GM23338 (cell line): Measurements from ENCODE around the gene ZBTB44.

Experiments
- CREB1 ChIP-seq: fragments of 250-450 bp; sonication (Bioruptor Pico); IDR thresholded peaks from 2 replicates; pipeline ENCODE4 v1.5.0; 2020; ENCODE audit warnings: low read depth, mild to moderate bottlenecking, moderate library complexity
- CTCF ChIP-seq, 2 experiments: fragments of 200-600 bp in 1 of 2; sonication (generic) in 1 of 2; conservative IDR thresholded peaks; 2 replicates each; pipeline versions ENCODE4 v1.5.1 to v1.6.1; 2016 to 2017; ENCODE audit warnings: antibody characterized with exemption in 2 of 2, low read depth in 2 of 2, mild to moderate bottlenecking in 2 of 2, moderate library complexity in 1 of 2
- EZH2 ChIP-seq: fragments of 200-600 bp; sonication (generic); IDR thresholded peaks from one replicate; pipeline ENCODE4 v1.8.0; 2017; ENCODE audit warnings: antibody characterized with exemption, mild to moderate bottlenecking, low read depth; ENCODE audit not compliant: unreplicated experiment
- EZH2phosphoT487 ChIP-seq: fragments of 200-600 bp; sonication (generic); IDR thresholded peaks from one replicate; pipeline ENCODE4 v1.8.1; 2018; ENCODE audit warnings: antibody characterized with exemption; ENCODE audit not compliant: unreplicated experiment
- POLR2AphosphoS5 ChIP-seq: IDR thresholded peaks from 2 replicates; pipeline ENCODE4 v1.6.1; 2016; ENCODE audit warnings: antibody characterized with exemption, low read depth
- REST ChIP-seq: IDR thresholded peaks from one replicate; pipeline ENCODE4 v1.6.1; 2018; ENCODE audit warnings: antibody characterized with exemption; ENCODE audit not compliant: unreplicated experiment
- STAT1 ChIP-seq: IDR thresholded peaks from one replicate; pipeline ENCODE4 v1.6.1; 2016; ENCODE audit warnings: antibody characterized with exemption; ENCODE audit not compliant: unreplicated experiment

GRCh38 chr11:130187096-130187495, 127.6 kb downstream of the ZBTB44 start:
- TF ChIP-seq CTCF (conservative IDR thresholded peaks at IDR 0.05; ENCODE audit: low read depth in 2 of 2) (no peak), CREB1 (CRISPR knock-in tag) (no peak), EZH2 (no peak), REST (no peak), EZH2phosphoT487 (no peak), STAT1 (no peak), POLR2AphosphoS5 (no peak)
